K562 (cell line): ENCODE measurements around the gene RTL10. TPM values are rescaled to one million over a fixed set of nuclear protein-coding genes. Genes with fewer than 3 reads are reported as not detected.

ENCODE experiments used
- CHD7 ChIP-seq: fragments of 200-600 bp; sonication (generic); IDR thresholded peaks from one replicate; pipeline ENCODE4 v1.6.1; 2012; ENCODE audit warnings: mild to moderate bottlenecking, low read depth, low read length, inconsistent platforms
- ELK1 ChIP-seq: sonication (generic); formaldehyde crosslinking; IDR thresholded peaks from 2 replicates; pipeline ENCODE4 v1.8.1; 2022; ENCODE audit warnings: missing genetic modification reagents
- MXD1 ChIP-seq: fragments of 250-450 bp; sonication (Bioruptor Pico); IDR thresholded peaks from 2 replicates; pipeline ENCODE4 v1.8.0; 2021; ENCODE audit warnings: borderline replicate concordance, mild to moderate bottlenecking, moderate library complexity; ENCODE audit not compliant: poor library complexity, severe bottlenecking
- NFIC ChIP-seq: fragments of 450-650 bp; IDR thresholded peaks from 2 replicates; pipeline ENCODE4 v1.6.1; 2017; ENCODE audit warnings: mild to moderate bottlenecking, inconsistent platforms
- OTX1 ChIP-seq: fragments of 450-650 bp; formaldehyde crosslinking; IDR thresholded peaks from 2 replicates; pipeline ENCODE4 v1.4.0; 2022; ENCODE audit warnings: mild to moderate bottlenecking
- ZNF518B ChIP-seq: fragments of 250-450 bp; sonication (Bioruptor Pico); IDR thresholded peaks from 2 replicates; pipeline ENCODE4 v1.5.0; 2021; ENCODE audit warnings: mild to moderate bottlenecking, moderate library complexity
- polyA plus RNA-seq, 8 experiments: library from polyadenylated mRNA; depleted of rRNA in 4 of 8; stranded (reverse) in 5 of 8; unstranded in 3 of 8; fragments of >200 nt; fragmentation: Nextera tagmentation in 2 of 8; fragmentation: Illumina TruSeq in 1 of 8; extraction: Ambion mirVana in 2 of 8; extraction: Trizol in 1 of 8; gene quantifications; 2 replicates each; pipeline versions ENCODE4 v1.2.1 to v1.2.3, GENCODE V29; 2011 to 2014; ENCODE audit warnings: inconsistent platforms in 1 of 8, missing spikeins in 1 of 8
- total RNA-seq, 7 experiments: library from RNA; depleted of rRNA in 6 of 7; stranded (reverse); fragments of >200 nt in 6 of 7; fragmentation: Illumina TruSeq in 2 of 7; extraction: Trizol in 2 of 7; gene quantifications; 2 replicates each; pipeline versions ENCODE4 v1.2.1 to v1.2.3, GENCODE V29; 2011 to 2021; ENCODE audit warnings: low replicate concordance in 1 of 7

Gene RTL10
- total and polyA plus RNA-seq, 9 of the 15 experiments (the other 6 are each of a cell fraction or from before 2014, with no cell fraction given), result 19.8 to 75.5 (median 32.5) TPM

- TF ChIP-seq CHD7, result no peak
- no peak for TF ChIP-seq MXD1
- TF ChIP-seq ZNF518B (CRISPR knock-in tag), result no peak
- TF ChIP-seq NFIC, result no peak
- 0 out of 2 replicates have a peak, but pooled peaks have one; percentile 11 for TF ChIP-seq OTX1 (CRISPR knock-in tag)
- TF ChIP-seq ELK1 (CRISPR knock-in tag), result no peak
Measured at GRCh38 chr22:19849835-19850762, 4.6 kb downstream of the RTL10 start (continued).
